Memory B cell (primary cell): ENCODE results near the gene FXN.
"Not testable (repeated sequence)": the region's sequence is repeated elsewhere in the genome, so short reads cannot be mapped to it uniquely, and the experiment has no call there.

Source experiments
- ATAC-seq: fragments of 150-1000 bp; cut with Tn5 transposase; 2 replicates; pipeline ENCODE4 v1.10.0; 2021; ENCODE audit warnings: low read depth, mild to moderate bottlenecking, moderate library complexity
- DNase-seq, 2 donors: peaks; one replicate each; pipeline ENCODE4 v3.0.0; 2022; ENCODE audit warnings: low spot score in 2 of 2
- H3K27ac Mint-ChIP-seq: one replicate; pipeline ENCODE4 v1.8.0; 2022; ENCODE audit warnings: mild to moderate bottlenecking, moderate library complexity, mixed read lengths
- H3K27me3 Mint-ChIP-seq: one replicate; pipeline ENCODE4 v1.8.0; 2022; ENCODE audit warnings: mixed read lengths
- H3K36me3 Mint-ChIP-seq: one replicate; pipeline ENCODE4 v1.8.0; 2022; ENCODE audit warnings: mild to moderate bottlenecking, mixed read lengths
- H3K4me1 Mint-ChIP-seq: one replicate; pipeline ENCODE4 v1.8.0; 2022; ENCODE audit warnings: mixed read lengths
- H3K4me3 Mint-ChIP-seq: one replicate; pipeline ENCODE4 v1.8.0; 2022; ENCODE audit warnings: mild to moderate bottlenecking, moderate library complexity, mixed read lengths
- H3K9me3 Mint-ChIP-seq: one replicate; pipeline ENCODE4 v1.8.0; 2022; ENCODE audit warnings: mixed read lengths

Gene FXN

DNA sequence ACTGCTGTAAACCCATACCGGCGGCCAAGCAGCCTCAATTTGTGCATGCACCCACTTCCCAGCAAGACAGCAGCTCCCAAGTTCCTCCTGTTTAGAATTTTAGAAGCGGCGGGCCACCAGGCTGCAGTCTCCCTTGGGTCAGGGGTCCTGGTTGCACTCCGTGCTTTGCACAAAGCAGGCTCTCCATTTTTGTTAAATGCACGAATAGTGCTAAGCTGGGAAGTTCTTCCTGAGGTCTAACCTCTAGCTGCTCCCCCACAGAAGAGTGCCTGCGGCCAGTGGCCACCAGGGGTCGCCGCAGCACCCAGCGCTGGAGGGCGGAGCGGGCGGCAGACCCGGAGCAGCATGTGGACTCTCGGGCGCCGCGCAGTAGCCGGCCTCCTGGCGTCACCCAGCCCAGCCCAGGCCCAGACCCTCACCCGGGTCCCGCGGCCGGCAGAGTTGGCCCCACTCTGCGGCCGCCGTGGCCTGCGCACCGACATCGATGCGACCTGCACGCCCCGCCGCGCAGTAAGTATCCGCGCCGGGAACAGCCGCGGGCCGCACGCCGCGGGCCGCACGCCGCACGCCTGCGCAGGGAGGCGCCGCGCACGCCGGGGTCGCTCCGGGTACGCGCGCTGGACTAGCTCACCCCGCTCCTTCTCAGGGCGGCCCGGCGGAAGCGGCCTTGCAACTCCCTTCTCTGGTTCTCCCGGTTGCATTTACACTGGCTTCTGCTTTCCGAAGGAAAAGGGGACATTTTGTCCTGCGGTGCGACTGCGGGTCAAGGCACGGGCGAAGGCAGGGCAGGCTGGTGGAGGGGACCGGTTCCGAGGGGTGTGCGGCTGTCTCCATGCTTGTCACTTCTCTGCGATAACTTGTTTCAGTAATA is at the start of gene FXN:
FXN (plus strand) TSS at position 315 of the 871 bp plus-strand sequence; CDS start at position 346, 31 bp downstream.
- H3K27me3 Mint-ChIP-seq, result no peaks in the 10 kb centered on the region
- ATAC-seq (peak; percentile 87), DNase-seq (peak; percentile 79 to 87)
- H3K36me3 Mint-ChIP-seq, result no peaks in the 10 kb centered on the region
- peak within 1 kb of the TSS; percentile 98 for H3K4me3 Mint-ChIP-seq
- peak within 1 kb of the TSS; percentile 94 for H3K27ac Mint-ChIP-seq
- no peaks in the 10 kb centered on the region for H3K9me3 Mint-ChIP-seq
- H3K4me1 Mint-ChIP-seq, result peaks cover 9% of the 10 kb centered on the region

DNA sequence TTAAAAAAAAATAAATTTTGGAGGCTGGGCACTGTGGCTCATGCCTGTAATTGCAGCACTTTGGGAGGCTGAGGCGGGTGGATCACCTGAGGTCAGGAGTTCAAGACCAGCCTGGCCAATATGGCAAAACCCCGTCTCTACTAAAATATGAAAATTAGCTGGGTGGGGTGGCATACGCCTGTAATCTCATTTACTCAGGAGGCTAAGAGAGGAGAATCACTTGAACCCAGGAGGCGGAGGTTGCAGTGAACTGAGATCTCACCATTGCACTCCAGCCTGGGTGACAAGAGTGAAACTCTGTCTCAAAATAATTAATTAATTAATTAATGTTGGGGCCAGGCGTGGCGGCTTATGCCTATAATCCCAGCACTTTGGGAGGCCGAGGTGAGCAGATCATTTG is 48.6 kb upstream of the FXN start:
- H3K4me3 Mint-ChIP-seq, H3K4me1 Mint-ChIP-seq, H3K27ac Mint-ChIP-seq, H3K9me3 Mint-ChIP-seq, ATAC-seq, DNase-seq, H3K27me3 Mint-ChIP-seq: not testable (repeated sequence)
- peaks cover 15% of the 10 kb centered on the region for H3K36me3 Mint-ChIP-seq

DNA sequence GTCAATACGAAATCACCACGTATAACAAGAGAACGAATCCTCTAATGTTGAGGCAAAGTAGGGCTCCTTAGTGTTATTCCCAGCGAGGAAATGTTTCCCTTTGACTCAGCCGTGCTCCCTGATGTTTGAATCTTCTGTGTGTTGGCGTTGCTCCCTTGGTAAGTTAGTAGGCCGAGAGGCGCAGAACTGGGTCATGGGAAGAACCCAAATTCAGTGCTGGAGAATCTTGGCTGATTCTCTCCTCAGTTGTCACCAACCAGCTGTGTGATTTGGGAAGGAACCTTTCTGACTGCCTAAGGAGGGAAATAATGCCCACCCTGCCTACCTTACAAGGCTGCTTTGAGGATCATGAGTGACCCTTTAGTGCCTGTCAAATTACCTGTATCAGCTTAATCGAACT is 44.1 kb upstream of the FXN start:
- H3K9me3 Mint-ChIP-seq, result no peaks in the 10 kb centered on the region
- DNase-seq (no peak), ATAC-seq (no peak)
- peaks cover 19% of the 10 kb centered on the region for H3K36me3 Mint-ChIP-seq
- no peaks in the 10 kb centered on the region for H3K27me3 Mint-ChIP-seq
- no peak overlapping the region for H3K4me3 Mint-ChIP-seq
- H3K27ac Mint-ChIP-seq, result no peak overlapping the region
- peaks cover 6% of the 10 kb centered on the region for H3K4me1 Mint-ChIP-seq

DNA sequence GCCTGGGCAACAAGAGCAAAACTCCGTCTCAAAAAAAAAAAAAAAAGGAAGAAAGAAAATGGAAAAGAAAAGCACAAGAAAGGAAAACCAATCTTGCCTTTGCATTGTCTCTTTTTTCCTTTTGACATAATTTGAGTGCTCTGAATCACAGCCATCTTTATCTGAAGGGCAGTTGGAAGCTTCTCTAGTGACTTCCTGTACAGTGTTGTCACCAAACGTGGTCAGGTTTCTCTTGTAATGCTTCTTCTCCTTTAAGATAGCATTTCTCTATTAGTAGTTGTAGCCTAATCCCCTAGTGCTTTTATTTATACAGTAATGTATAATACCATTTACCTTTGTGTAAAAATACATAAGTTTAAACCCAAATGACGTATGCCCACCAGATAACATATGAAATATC is 39.8 kb upstream of the FXN start:
- peaks cover 19% of the 10 kb centered on the region for H3K36me3 Mint-ChIP-seq
- no peak for ATAC-seq
- H3K4me1 Mint-ChIP-seq, result peaks cover 7% of the 10 kb centered on the region
- no peaks in the 10 kb centered on the region for H3K9me3 Mint-ChIP-seq
- H3K27me3 Mint-ChIP-seq, result no peaks in the 10 kb centered on the region
- no peak for DNase-seq
- no peak overlapping the region for H3K4me3 Mint-ChIP-seq
- peak overlapping the region; percentile 70 for H3K27ac Mint-ChIP-seq

DNA sequence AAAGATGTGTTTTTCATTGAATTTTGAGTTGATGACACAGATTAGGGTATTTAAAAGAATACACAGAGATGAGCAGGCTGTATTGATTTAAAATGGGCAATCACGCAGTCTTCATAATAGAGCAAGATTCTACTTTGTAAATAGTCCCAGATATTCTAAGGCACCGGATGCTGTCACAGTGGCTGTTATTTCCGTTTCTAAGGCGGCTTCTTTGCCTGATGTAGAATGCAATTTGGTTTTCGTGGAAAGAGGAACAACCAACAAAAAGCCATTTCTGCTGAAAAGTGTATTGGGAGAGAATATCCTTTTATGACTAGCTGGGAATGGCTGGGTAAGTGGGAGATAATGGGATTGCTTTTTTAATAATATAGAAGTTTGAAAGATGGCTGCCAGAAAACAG is 39.1 kb upstream of the FXN start:
- Mint-ChIP-seq H3K36me3 (peaks cover 14% of the 10 kb centered on the region), H3K27me3 (no peaks in the 10 kb centered on the region), H3K27ac (peak overlapping the region; percentile 70), H3K4me3 (no peak overlapping the region), H3K4me1 (peaks cover 7% of the 10 kb centered on the region), H3K9me3 (no peaks in the 10 kb centered on the region)
- no peak for ATAC-seq
- DNase-seq, result no peak

DNA sequence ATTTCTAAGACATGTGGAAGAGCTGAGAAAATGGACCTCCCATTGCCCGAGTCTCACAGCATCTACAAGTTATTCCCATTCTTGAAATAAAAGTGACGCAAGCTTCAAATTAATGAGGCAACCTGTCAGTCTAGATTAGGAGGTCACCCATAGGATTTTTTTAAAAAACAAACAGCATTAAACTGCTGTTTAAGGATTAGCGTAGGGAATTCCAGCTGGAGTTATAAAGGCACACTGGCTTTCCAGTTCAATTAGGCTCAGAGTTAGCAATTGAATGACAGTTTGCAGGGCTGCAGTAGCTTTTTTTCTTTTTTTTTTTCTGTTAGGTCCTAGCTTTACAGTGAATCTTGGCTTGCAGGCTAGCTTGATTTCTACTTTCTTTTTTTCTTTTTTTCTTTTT is 37.9 kb upstream of the FXN start:
- H3K36me3 Mint-ChIP-seq, result peaks cover 15% of the 10 kb centered on the region
- H3K9me3 Mint-ChIP-seq, result no peaks in the 10 kb centered on the region
- no peak for ATAC-seq
- H3K4me3 Mint-ChIP-seq, result no peak overlapping the region
- H3K27me3 Mint-ChIP-seq, result no peaks in the 10 kb centered on the region
- peak overlapping the region; percentile 72 for H3K27ac Mint-ChIP-seq
- no peak for DNase-seq
- H3K4me1 Mint-ChIP-seq, result peaks cover 7% of the 10 kb centered on the region

DNA sequence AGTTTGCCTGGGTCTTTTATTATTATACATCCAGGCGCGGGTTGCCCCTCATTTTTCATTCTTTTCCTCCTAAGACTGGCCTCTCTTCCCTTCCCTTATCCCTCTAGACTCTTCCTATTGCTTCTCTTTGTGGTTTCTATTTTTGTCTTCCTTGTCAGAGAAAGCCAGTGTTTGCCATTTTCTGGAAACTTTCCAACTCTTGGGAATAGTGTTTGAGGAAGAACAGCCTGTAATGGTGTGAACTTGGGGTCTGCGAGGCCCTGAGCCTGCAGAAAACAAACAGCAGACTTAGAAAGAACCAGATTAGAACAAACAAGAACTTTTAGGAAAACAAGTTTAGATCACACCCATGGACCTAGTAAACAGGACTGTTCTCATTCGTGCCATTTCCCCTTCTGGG is 37.2 kb upstream of the FXN start:
- Mint-ChIP-seq H3K9me3 (no peaks in the 10 kb centered on the region), H3K27me3 (no peaks in the 10 kb centered on the region), H3K36me3 (peaks cover 14% of the 10 kb centered on the region), H3K4me3 (no peak overlapping the region), H3K4me1 (peaks cover 7% of the 10 kb centered on the region), H3K27ac (peak overlapping the region; percentile 72)
- no peak for ATAC-seq
- DNase-seq, result no peak

DNA sequence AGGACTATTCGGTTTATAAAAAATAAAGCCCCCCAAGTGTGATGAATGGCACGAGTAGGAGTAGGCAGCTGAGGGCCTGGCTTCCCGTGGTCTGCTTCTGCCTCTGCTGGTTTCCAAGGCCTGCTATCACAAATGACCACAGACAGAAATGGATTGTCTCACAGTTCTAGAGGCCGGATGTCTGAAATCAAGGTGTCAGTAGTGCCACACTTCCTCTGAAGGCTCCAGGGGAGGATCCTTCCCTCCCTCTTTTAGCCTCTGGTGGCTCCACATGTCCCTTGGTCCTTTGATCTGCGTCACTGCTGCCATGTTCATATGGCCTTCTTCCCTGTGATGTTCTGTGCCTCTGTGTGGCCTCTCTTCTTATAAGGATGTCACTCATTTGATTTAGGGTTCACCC is 36.7 kb upstream of the FXN start:
- H3K27me3 Mint-ChIP-seq, result no peaks in the 10 kb centered on the region
- DNase-seq (no peak), ATAC-seq (no peak)
- H3K36me3 Mint-ChIP-seq, result peaks cover 11% of the 10 kb centered on the region
- no peak overlapping the region for H3K4me3 Mint-ChIP-seq
- peaks cover 7% of the 10 kb centered on the region for H3K4me1 Mint-ChIP-seq
- H3K27ac Mint-ChIP-seq, result peak overlapping the region; percentile 86
- no peaks in the 10 kb centered on the region for H3K9me3 Mint-ChIP-seq

DNA sequence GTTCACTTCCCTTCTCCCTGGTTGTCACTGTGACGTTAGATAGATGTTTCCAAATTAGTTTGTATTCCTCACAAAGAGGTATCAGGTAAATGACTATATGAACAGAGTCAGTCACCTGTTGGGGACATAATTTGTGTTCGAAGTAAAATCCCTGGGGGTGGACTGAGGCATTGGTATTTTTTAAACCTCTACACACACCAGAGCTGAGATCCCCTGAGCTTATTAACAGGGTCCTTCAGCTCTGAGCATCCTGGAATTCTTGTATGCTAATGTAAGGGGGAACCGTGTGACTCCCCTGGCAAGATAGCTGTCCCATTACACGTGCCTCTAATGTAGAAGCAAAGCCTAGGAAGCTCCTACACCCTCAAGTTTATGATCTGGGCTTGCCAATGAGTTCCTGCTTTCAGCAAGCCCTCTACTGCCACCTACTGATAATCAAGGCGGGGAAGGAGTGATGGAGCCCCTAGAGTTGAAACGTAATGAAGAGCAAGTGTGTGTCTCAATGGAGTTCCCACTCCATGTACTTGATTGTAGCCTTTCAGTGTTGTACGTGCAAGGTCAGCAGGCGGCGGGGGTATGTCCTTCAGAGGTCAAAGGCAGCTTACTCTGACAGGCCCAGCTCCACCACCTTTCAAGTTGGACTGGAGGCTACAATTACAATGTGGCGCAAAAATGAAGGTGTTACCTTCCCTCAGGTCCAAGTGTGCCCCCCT is 36.0 kb upstream of the FXN start:
- Mint-ChIP-seq H3K9me3 (no peaks in the 10 kb centered on the region), H3K36me3 (peaks cover 11% of the 10 kb centered on the region), H3K27me3 (no peaks in the 10 kb centered on the region), H3K4me3 (no peak overlapping the region), H3K27ac (peak overlapping the region; percentile 86), H3K4me1 (peaks cover 7% of the 10 kb centered on the region)
- DNase-seq, result peak; percentile 55 to 57
- ATAC-seq, result peak; percentile 94

DNA sequence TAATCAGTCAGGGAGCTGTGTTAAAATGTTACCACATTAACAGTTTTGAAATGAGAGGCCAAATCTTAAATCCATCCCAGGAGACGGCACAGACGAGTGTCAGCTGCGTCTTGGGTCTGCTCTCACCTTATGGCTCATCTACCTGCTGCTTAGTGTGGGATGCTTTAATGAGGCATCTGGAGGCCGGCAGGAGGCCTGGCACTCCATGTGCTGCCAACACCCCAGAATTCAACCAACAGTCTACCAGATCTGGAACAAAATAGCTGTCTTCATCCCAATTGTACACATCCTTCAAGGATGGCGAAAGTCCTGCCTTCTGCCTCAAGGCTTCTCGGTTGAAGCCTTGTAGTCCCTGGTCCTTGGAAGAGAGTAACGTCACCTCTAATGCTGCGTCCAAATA is 33.6 kb upstream of the FXN start:
- Mint-ChIP-seq H3K4me1 (no peaks in the 10 kb centered on the region), H3K36me3 (peaks cover 11% of the 10 kb centered on the region), H3K27ac (no peak overlapping the region), H3K9me3 (no peaks in the 10 kb centered on the region), H3K4me3 (no peak overlapping the region), H3K27me3 (no peaks in the 10 kb centered on the region)
- DNase-seq (no peak), ATAC-seq (no peak)

DNA sequence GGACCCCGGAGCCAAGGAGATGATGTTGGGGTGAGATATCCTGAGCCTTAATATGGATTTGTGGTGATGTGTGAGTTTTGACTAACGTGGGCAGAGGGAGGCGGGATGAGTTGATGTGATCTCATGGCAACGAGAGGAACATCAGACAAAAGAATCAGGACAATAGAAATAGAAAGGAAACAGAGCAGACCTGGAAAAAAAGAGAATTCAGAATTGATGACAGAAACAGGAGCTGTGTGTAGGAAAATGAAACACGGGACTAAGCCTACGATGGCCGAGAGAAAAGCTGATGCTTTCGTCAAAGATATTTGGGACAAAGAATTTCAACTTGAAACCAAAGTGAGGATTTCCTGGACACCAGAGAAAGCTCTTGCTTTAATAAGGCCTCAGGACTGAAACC is 32.5 kb upstream of the FXN start:
- Mint-ChIP-seq H3K27me3 (no peaks in the 10 kb centered on the region), H3K4me3 (no peak overlapping the region), H3K27ac (no peak overlapping the region), H3K4me1 (no peaks in the 10 kb centered on the region), H3K36me3 (peaks cover 14% of the 10 kb centered on the region), H3K9me3 (no peaks in the 10 kb centered on the region)
- ATAC-seq (no peak), DNase-seq (no peak)

DNA sequence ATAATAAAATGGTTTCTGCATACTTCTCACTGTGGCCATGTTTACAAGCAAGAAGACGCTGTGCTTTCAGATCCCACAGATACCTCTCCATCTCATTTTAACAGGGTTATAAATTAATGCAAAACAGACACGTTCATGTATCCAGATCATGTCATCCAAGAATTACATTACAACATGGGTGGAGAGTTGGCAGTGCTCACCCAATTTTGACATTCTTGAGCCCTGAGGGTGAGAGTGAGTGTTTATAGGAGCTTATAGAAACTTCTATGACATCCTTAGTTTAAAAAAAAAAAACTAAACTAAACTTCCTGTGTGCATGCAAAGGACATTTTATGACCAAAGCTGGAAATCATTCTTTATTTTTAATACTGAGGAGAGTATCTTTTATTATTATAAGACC is 30.7 kb upstream of the FXN start:
- Mint-ChIP-seq H3K27me3 (no peaks in the 10 kb centered on the region), H3K27ac (no peak overlapping the region), H3K4me3 (no peak overlapping the region), H3K36me3 (peaks cover 20% of the 10 kb centered on the region), H3K4me1 (no peaks in the 10 kb centered on the region), H3K9me3 (no peaks in the 10 kb centered on the region)
- DNase-seq (no peak), ATAC-seq (no peak)

DNA sequence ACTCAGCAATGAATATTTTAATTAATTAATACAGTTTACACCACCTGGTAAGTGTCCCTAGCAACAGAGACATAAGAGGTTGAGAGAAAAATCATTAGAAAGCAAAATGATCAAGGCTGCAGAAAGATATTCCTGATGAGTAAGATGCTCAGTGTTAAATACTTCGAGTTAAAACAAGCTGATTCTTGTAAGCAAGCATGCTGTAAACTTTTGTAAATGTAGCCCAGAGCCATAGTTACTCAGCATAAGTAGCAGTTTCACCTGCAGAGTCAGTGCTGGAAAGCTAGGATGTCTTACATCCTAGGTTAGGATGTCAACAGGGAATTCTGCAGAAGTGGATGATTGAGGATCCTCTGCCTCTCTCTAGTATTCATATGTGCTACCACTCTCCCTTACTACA is 25.8 kb upstream of the FXN start:
- DNase-seq (no peak), ATAC-seq (no peak)
- H3K4me1 Mint-ChIP-seq, result peaks cover 7% of the 10 kb centered on the region
- H3K4me3 Mint-ChIP-seq, result no peak overlapping the region
- H3K36me3 Mint-ChIP-seq, result peaks cover 13% of the 10 kb centered on the region
- H3K27me3 Mint-ChIP-seq, result no peaks in the 10 kb centered on the region
- H3K9me3 Mint-ChIP-seq, result no peaks in the 10 kb centered on the region
- H3K27ac Mint-ChIP-seq, result no peak overlapping the region

DNA sequence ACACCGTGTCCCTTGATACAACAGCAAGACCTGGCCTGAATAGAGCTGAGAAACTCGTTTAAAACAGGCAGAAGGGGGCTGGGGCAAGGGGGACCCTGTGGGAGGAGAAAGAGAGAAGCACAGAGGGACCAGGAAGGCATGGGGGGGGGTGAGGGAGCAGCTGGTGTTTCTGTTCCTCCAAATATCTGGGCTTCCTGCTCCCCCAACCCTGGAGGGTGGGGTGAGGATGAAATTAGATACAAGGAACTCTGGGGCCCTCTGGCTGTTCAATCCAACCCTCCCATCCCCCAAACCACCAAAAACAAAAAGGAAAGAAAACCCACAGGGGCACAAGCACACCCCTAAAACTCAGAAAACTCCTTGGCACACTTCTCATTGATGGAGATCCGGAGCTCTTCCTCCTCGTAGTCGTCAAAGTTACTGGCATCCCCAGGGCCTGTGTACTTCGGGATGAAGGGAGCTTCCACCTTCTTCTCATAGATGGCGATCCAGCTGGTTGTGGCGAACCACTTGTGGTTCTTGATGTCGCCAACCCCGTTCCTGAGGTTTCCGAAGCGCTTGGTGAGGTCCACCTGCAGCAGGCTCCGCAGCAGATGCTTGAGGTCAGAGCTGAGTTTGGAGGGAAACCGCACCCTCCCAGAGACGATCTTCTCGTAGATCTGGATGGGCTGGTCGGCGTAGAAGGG is 22.7 kb upstream of the FXN start:
- H3K36me3 Mint-ChIP-seq, result peaks cover 10% of the 10 kb centered on the region
- H3K4me1 Mint-ChIP-seq, result peaks cover 7% of the 10 kb centered on the region
- peak; percentile 53 for ATAC-seq
- H3K27ac Mint-ChIP-seq, result peak overlapping the region; percentile 58
- H3K27me3 Mint-ChIP-seq, result no peaks in the 10 kb centered on the region
- no peak for DNase-seq
- no peaks in the 10 kb centered on the region for H3K9me3 Mint-ChIP-seq
- H3K4me3 Mint-ChIP-seq, result peak overlapping the region; percentile 42
